BLaER1 (cell line): ENCODE measurements around the gene SYTL1.
A peak's percentile ranks its signal among the peaks of the same experiment; 100 is the strongest.

ENCODE experiments used
- H3K27ac ChIP-seq: shearing (Covaris generic); formaldehyde crosslinking; 2 replicates; pipeline ENCODE4 v1.8.1; 2022
- H3K27me3 ChIP-seq: shearing (Covaris generic); formaldehyde crosslinking; 2 replicates; pipeline ENCODE4 v1.8.1; 2022
- H3K36me3 ChIP-seq: shearing (Covaris generic); formaldehyde crosslinking; 2 replicates; pipeline ENCODE4 v1.8.1; 2022
- H3K4me1 ChIP-seq: shearing (Covaris generic); formaldehyde crosslinking; 2 replicates; pipeline ENCODE4 v1.8.1; 2022
- H3K4me2 ChIP-seq: shearing (Covaris generic); formaldehyde crosslinking; 2 replicates; pipeline ENCODE4 v1.8.1; 2022
- H3K4me3 ChIP-seq: shearing (Covaris generic); formaldehyde crosslinking; 2 replicates; pipeline ENCODE4 v1.8.1; 2022
- H3K9ac ChIP-seq: shearing (Covaris generic); formaldehyde crosslinking; 2 replicates; pipeline ENCODE4 v1.8.1; 2022
- H3K9me3 ChIP-seq: shearing (Covaris generic); formaldehyde crosslinking; 2 replicates; pipeline ENCODE4 v1.8.1; 2022
- H4K20me1 ChIP-seq: shearing (Covaris generic); formaldehyde crosslinking; 2 replicates; pipeline ENCODE4 v1.8.1; 2022
- Cebpa-rat ChIP-seq: shearing (Covaris generic); IDR thresholded peaks from 2 replicates; pipeline ENCODE4 v1.8.1; 2022

The SYTL1 gene

DNA sequence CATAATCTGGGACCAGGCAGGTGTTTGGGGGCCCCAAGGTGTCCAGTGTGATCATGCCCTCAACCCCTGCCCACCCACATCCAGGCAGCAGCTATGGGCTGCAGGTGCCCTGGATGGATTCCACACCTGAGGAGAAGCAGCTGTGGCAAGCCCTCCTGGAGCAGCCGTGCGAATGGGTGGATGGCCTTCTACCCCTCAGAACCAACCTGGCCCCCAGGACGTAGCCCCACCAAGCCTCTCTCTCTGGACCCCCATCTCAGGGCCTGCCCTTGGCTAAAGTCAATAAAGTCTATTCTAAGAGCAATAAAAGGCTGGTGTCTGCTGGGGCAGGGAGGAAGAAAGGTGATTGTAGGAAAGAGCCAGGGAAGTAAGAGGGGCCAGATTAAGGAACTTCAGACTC is 11.8 kb downstream of the SYTL1 start:
- peaks cover 50% of the 10 kb centered on the region for H3K36me3 ChIP-seq
- peak overlapping the region; percentile 15; the same call in 1 of the 2 replicates for H3K9ac ChIP-seq
- TF ChIP-seq Cebpa-rat, result no peak
- no peak overlapping the region for H3K4me3 ChIP-seq
- no peaks in the 10 kb centered on the region for H3K9me3 ChIP-seq
- no peaks in the 10 kb centered on the region for H4K20me1 ChIP-seq
- peaks cover 36% of the 10 kb centered on the region for H3K4me1 ChIP-seq
- H3K4me2 ChIP-seq, result no peak overlapping the region
- no peak overlapping the region for H3K27ac ChIP-seq
- H3K27me3 ChIP-seq, result no peaks in the 10 kb centered on the region

GRCh38 chr1:27355683-27356082 is 13.9 kb downstream of the SYTL1 start:
- Histone ChIP-seq H3K4me2 (no peak overlapping the region), H3K4me1 (peaks cover 41% of the 10 kb centered on the region), H3K9me3 (no peaks in the 10 kb centered on the region), H3K4me3 (no peak overlapping the region), H3K27ac (no peak overlapping the region), H3K27me3 (peaks cover 10% of the 10 kb centered on the region; the same call in 1 of the 2 replicates), H3K36me3 (peaks cover 30% of the 10 kb centered on the region), H4K20me1 (no peaks in the 10 kb centered on the region), H3K9ac (no peak overlapping the region)
- no peak for TF ChIP-seq Cebpa-rat

- H3K9ac ChIP-seq, result no peak overlapping the region
Measured at GRCh38 chr1:27356277-27356618, 14.4 kb downstream of the SYTL1 start.

GRCh38 chr1:27356619-27357280 is 14.9 kb downstream of the SYTL1 start:
- Histone ChIP-seq H3K9ac (peak overlapping the region; percentile 50; the same call in 1 of the 2 replicates), H4K20me1 (no peaks in the 10 kb centered on the region), H3K4me3 (peak overlapping the region; percentile 57), H3K9me3 (no peaks in the 10 kb centered on the region), H3K36me3 (peaks cover 20% of the 10 kb centered on the region), H3K27ac (peak overlapping the region; percentile 42; the same call in 1 of the 2 replicates), H3K4me1 (peaks cover 49% of the 10 kb centered on the region), H3K4me2 (peak overlapping the region; percentile 94), H3K27me3 (peaks cover 10% of the 10 kb centered on the region; the same call in 1 of the 2 replicates)
- no peak for TF ChIP-seq Cebpa-rat

More at GRCh38 chr1:27356277-27356618, 14.4 kb downstream of the SYTL1 start:
- Histone ChIP-seq H4K20me1 (no peaks in the 10 kb centered on the region), H3K4me1 (peaks cover 46% of the 10 kb centered on the region), H3K36me3 (peaks cover 25% of the 10 kb centered on the region), H3K27ac (no peak overlapping the region), H3K27me3 (peaks cover 10% of the 10 kb centered on the region; the same call in 1 of the 2 replicates), H3K9me3 (no peaks in the 10 kb centered on the region), H3K4me3 (0 out of 2 replicates have a peak overlapping the region, but pooled peaks have one; percentile 57), H3K4me2 (peak overlapping the region; percentile 94)
- TF ChIP-seq Cebpa-rat, result no peak

DNA sequence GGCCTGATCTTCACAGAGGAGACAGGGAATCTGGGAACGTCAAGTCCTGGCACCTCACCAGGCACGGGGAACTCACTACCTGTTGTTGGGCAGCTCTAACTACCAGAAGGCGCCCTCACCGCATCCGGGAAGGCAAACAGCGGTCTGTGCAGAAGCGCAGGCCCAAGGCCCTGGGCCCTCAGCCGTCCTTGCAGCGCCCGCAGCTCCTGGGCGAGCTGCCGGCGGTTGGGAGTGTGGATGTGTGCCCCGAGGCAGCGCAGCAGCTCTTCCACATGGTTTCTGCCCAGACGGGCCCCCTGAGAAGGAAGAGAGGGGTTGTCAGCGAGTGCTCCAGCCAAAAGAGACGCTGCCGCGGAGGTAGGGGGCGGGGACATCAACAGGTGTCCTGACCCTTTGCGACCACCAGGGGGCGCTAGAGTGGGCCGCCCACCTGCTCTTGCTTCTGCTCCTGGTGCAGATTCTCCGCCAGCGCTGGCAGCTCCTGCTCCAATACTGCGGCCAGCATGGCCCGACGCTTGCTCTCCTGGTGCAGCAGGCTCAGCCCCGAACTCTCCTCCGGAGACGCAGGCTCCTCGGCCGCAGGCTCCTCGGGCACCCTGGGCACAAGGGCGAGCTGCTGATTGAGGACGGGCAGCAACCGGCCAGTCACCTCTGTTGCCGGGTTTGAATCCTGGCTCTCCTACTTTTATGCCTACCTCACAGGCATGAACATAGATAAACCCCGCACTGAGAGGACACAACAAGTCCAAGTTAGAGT is 15.6 kb downstream of the SYTL1 start:
- Histone ChIP-seq H3K9ac (peak overlapping the region; percentile 50; the same call in 1 of the 2 replicates), H3K36me3 (peaks cover 18% of the 10 kb centered on the region), H3K4me1 (peaks cover 49% of the 10 kb centered on the region), H3K9me3 (no peaks in the 10 kb centered on the region), H3K27me3 (peaks cover 10% of the 10 kb centered on the region; the same call in 1 of the 2 replicates), H3K4me3 (peak overlapping the region; percentile 57), H4K20me1 (no peaks in the 10 kb centered on the region), H3K27ac (peak overlapping the region; percentile 42; the same call in 1 of the 2 replicates), H3K4me2 (peak overlapping the region; percentile 94)
- no peak for TF ChIP-seq Cebpa-rat

- no peak for TF ChIP-seq Cebpa-rat
- H3K4me2 ChIP-seq, result peak overlapping the region; percentile 94
Measured at GRCh38 chr1:27358038-27358927, 16.5 kb downstream of the SYTL1 start.

GRCh38 chr1:27358928-27359313 is 17.1 kb downstream of the SYTL1 start:
- Histone ChIP-seq H3K4me1 (peaks cover 56% of the 10 kb centered on the region), H3K36me3 (peaks cover 9% of the 10 kb centered on the region; the same call in 1 of the 2 replicates), H3K27ac (no peak overlapping the region), H3K9ac (no peak overlapping the region), H3K27me3 (peaks cover 10% of the 10 kb centered on the region; the same call in 1 of the 2 replicates), H3K9me3 (no peaks in the 10 kb centered on the region), H4K20me1 (no peaks in the 10 kb centered on the region), H3K4me3 (no peak overlapping the region), H3K4me2 (no peak overlapping the region)
- no peak for TF ChIP-seq Cebpa-rat

More at GRCh38 chr1:27358038-27358927, 16.5 kb downstream of the SYTL1 start:
- Histone ChIP-seq H3K36me3 (peaks cover 12% of the 10 kb centered on the region), H4K20me1 (no peaks in the 10 kb centered on the region), H3K9ac (no peak overlapping the region), H3K4me1 (peaks cover 50% of the 10 kb centered on the region), H3K27ac (no peak overlapping the region), H3K9me3 (no peaks in the 10 kb centered on the region), H3K4me3 (no peak overlapping the region), H3K27me3 (peaks cover 10% of the 10 kb centered on the region; the same call in 1 of the 2 replicates)

DNA sequence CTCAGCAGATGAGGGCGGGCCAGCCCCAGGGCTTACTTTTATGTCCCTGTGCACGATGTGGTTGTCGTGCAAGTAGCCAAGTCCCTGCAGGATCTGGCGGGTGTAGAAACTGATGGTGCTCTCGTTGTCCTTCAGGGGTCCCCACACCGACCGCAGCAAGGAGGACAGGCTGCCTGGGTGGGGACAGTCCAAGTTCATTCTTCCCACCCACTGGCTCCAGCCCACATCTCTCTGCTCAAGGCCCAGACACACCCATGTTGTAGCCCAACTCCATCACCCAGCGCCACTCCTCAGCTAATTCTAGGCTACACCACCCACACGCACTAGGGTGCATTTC is 18.0 kb downstream of the SYTL1 start:
- no peaks in the 10 kb centered on the region for H3K9me3 ChIP-seq
- H3K4me3 ChIP-seq, result peak overlapping the region; percentile 70; the same call in 1 of the 2 replicates
- peaks cover 9% of the 10 kb centered on the region; the same call in 1 of the 2 replicates for H3K36me3 ChIP-seq

More for the DNA sequence above, 18.0 kb downstream of the SYTL1 start:
- Histone ChIP-seq H3K4me2 (peak overlapping the region; percentile 95), H3K27ac (no peak overlapping the region), H3K4me1 (peaks cover 65% of the 10 kb centered on the region), H3K9ac (0 out of 2 replicates have a peak overlapping the region, but pooled peaks have one; percentile 3), H3K27me3 (peaks cover 10% of the 10 kb centered on the region; the same call in 1 of the 2 replicates), H4K20me1 (no peaks in the 10 kb centered on the region)
- no peak for TF ChIP-seq Cebpa-rat
